Mesenteric fat pad (tissue), 1 donor: ENCODE measurements around the gene NUAK1. TPM values are rescaled to one million over a fixed set of nuclear protein-coding genes. Genes with fewer than 3 reads are reported as not detected.

Experiments used
- DNase-seq: peaks from one replicate; pipeline ENCODE4 v3.0.0-alpha.2; 2020; ENCODE audit warnings: low spot score
- long read RNA-seq: library from polyadenylated mRNA; unstranded; transcript quantifications from one replicate; pipeline ENCODE4 v2.0.0, GENCODE V29; 2020
- total RNA-seq: library from RNA; stranded (reverse); fragmentation: NEBNext Ultra II Directional; extraction: Animal tissue kit (Norgen Biotek cat#: 25700); gene quantifications from one replicate; pipeline ENCODE4 v1.2.1, GENCODE V29; 2021
- donor health status: DM: yes; HTN: yes; CAD: no.

NUAK1 gene
- total RNA-seq = 54.4 TPM
- long read RNA-seq, full-length matches to known transcripts = 3 of 52 reads
- long read RNA-seq, partial matches to known transcripts = 0 of 52 reads
- long read RNA-seq, other reads (novel, unspliced or antisense) = 49 of 52 reads

- no peak for DNase-seq
Measured at GRCh38 chr12:106138633-106139421, at the start of gene NUAK1. Gene NUAK1, minus strand, starts transcription at chr12:106138954. Its CDS starts 301 bp downstream, at chr12:106138653.

GRCh38 chr12:106188256-106188655, 49.5 kb upstream of the NUAK1 start:
- DNase-seq = no peak

GRCh38 chr12:106187842-106188241, 49.1 kb upstream of the NUAK1 start:
- no peak for DNase-seq

- DNase-seq = no peak
Measured at GRCh38 chr12:106187155-106187789, 48.5 kb upstream of the NUAK1 start.

DNA sequence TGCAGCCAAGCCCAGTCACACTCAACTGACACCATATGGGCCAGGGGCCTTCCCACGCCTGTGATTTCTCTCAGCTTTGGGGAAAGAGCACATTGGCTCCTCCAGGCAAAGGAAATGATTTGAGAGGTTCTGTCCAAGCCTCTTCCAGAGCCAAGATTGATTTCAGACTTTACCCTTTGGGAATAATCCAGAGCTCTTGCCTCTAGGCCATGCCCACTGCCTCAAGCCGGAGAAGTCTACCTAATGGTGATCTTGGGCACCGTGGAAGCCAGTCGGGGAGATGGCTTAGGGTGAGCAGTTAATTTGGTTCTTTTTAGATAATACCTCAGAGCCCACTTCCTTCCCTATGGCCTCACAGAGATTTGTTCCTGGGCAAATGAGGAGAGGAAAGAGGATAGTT, 45.0 kb upstream of the NUAK1 start:
- DNase-seq = no peak

GRCh38 chr12:106181401-106182114, 42.8 kb upstream of the NUAK1 start:
- no peak for DNase-seq

DNA sequence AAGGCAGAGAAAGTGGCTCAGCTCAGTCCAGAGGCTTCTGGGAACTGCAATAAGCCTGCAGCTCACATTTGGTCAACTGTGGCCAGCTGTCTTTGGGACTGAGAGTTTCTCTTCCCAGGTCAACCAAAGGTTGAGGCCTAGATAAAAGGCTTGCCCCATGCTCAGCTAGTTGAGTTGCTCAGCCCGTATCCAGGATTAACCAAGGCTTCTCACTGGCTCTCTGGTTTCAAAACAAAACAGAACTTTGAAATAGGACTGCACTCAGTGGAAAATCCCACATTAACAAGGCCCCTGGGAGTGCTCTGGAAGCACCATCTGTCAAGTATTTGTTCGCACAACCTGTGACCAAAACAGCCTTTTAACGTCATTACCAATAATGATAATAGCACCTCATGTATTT, 40.3 kb upstream of the NUAK1 start:
- no peak for DNase-seq

- DNase-seq = no peak
Measured at GRCh38 chr12:106178562-106178961, 39.8 kb upstream of the NUAK1 start.

DNA sequence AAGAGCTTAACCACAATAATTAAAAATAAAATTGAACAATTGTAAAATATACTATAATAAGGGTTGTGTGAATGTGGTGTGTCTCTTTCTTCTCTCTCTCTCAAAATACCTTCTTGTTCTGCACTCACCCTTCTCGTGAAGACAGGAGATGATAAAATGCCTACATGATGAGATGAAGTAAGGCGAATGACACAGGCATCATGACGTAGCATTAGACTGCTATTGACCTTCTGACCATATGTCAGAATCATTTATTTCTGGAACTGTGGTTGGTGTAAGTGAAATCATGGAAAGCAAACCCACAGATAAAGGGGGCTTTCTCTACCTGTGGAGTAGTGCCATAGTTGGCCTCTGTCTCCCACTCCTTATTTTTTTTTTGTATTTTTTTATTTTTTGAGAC, 37.8 kb upstream of the NUAK1 start:
- DNase-seq = no peak

DNA sequence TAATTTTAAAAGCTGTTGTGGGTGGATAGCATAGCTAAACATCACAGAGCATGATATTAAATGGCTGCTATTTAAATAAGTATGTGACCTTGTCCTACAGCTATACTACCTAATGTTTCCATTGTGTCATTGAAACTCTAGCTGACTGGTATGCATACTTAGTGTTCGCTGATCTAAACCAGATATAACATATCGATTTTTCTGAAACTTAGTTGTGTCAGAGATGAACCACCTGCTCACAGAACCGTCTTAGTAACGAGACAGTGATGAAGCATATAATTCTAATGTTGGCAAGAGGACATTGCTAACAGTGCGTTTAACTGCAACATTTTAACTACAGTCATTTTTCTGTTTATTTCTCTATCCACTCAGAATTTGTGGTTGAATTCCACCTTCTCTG, 36.1 kb upstream of the NUAK1 start:
- DNase-seq = no peak

- DNase-seq = no peak
Measured at GRCh38 chr12:106173442-106173841, 34.7 kb upstream of the NUAK1 start.

DNA sequence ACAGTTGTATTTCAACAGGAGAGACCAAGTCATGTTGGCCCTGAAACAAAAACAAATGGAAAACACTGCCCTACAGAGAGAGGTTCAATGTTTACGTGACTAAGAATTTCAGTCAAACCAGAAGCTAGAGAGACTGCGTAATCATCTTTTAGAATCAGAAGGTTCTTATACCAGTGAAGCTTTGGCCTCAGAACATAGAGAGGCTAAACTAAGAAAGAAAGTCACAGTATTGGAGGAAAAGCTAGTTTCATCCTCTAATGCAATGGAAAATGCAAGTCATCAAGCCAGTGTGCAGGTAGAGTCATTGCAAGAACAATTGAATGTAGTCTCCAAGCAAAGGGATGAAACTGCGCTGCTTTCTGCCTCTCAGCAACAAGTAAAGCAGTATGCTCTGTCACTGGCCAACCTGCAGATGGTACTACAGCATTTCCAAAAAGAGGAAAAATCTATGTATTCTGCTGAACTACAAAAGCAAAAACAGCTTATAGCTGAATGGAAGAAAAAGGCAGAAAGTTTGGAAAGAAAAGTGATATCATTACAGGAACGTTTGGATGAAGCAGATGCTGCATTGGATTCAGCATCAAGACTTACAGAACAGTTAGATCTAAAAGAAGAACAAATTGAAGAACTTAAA, 32.5 kb upstream of the NUAK1 start:
- DNase-seq = no peak

DNA sequence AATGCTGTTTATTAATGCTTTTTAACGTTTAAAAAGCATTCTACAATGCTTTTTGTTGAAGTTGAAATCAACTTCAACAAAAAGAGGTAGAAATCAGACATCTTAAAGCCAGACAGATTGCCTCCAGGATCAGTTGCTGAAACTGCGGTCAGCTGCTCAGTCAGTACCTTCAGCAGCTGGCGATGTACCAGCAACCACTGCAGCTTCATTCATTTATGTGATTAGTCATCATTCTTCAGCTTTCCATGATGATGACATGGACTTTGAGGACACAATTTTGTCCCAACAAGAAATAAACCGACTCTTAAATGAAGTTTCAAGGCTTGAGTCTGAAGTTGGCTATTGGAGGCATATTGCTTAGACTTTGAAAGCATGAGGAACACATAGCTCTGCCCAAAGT, 31.5 kb upstream of the NUAK1 start:
- DNase-seq = no peak

GRCh38 chr12:106163712-106164111, 25.0 kb upstream of the NUAK1 start:
- no peak for DNase-seq

DNA sequence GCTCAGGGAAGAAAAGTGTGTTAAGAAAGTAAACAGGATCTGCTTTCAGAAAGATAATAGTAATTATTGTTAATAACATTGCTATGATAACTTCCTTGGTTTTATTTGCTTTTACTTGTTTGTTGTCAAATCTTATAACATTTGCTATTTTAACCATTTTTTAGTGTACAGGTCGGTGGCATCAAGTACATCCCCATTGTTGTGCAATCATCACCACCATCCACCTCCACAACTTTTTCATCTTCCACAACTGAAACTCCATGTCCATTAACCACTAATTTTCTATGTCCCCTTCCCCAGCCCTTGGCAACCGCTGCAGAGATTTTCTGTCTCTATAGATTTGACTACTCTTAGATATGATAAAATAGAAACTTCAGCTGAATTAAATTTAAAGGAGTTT, 22.7 kb upstream of the NUAK1 start:
- no peak for DNase-seq

- no peak for DNase-seq
Measured at GRCh38 chr12:106160915-106161314, 22.2 kb upstream of the NUAK1 start.

GRCh38 chr12:106157802-106158201, 19.0 kb upstream of the NUAK1 start:
- DNase-seq = no peak

DNA sequence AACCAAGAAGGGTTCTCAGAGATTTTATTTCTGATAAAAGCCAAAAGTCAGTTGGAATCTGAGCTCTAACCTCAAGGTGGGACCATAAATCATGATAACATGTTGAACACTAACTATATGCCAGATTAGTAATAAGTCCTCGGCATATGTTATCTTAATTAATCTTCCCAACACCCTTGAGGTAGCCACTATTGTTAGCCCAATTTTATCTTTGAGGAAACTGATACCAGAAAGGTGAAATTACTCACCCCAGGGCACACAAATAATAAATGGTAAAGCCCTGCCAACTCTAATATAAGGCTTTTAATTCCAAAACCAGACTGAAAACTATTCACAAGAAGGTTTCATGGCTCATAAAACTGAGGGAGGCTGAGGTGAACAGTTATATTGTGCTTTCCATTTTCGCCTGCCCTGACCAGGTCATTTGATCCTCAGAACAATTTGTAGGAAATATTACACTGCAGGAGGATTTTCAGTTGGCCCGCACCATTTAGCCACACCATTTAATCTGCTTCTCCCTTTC, 16.1 kb upstream of the NUAK1 start:
- DNase-seq = no peak

DNA sequence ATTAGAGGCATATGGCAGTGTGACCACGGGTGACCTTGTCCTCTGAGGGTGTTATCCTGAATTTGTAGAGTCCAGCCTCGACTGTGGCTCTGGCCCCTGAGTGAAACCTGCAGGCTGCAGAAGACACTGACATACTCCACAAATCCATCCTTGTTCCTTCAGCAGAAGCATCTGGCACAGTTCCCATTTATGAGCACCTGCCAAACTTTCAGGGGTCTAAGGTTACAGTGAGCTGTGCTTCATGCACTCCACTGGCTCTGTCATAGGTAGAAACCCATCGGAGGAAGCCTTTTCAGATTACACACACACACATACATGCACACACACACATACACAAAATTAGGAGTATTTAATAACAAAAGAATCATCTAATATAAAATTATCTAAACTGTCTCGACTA, 13.6 kb upstream of the NUAK1 start:
- no peak for DNase-seq

DNA sequence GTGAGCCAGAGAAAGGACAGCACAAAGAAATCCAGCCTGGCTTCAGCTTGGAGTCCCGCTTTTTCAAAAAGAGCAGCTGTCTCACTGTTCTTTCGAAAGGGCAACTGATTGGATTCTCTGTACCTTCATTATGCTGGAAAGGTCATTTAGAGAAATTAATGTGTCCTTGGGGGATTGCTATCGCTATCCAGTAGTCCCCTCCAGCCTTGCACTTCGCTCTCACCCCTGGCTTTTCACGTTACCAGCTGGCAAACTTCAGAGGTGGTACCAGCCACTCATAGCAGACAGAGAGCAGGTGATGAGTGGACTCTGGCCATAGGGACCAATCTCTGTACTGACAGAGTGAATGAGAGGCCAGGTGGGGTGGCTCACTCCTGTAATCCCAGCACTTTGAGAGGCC, 11.8 kb upstream of the NUAK1 start:
- DNase-seq = no peak

DNA sequence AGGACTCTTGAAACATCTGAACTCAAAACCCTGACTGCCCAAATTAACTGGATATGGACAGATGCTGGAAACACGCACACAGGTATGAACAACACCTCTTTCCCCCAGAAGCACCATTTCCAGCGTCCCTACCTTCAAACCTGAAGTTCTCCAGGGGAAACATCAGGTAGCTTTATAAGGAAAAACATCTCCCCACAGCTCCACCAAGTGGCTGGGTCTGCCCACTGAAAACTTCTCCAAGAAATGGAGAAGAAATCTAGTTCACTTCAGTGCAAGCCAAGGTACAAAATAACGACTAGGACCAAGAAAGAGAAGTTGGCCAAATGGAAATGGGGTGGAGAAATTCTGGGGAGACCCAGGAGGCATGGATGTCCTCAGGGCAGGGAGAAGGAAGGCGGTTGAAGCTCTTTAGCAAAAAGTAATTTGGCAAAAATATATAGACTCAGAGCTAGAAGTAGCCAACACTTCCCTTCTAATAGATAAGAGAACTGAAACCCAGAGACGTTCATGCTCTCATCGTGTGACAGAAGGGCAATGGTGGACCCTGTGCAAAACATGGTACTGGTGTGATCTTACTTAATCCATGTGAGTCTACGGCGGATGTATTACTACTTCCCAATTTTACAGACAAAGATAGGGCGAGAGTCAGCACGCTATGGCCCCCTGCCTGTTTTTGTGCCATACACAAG, 10.5 kb upstream of the NUAK1 start:
- no peak for DNase-seq
